ENCODE measurements around the gene LHFPL6. TPM values are rescaled to one million over a fixed set of nuclear protein-coding genes. Genes with fewer than 3 reads are reported as not detected.

The LHFPL6 gene
- polyA plus RNA-seq, 1 donor, result 48.9 TPM

GRCh38 chr13:39462906-39463305 is 140.1 kb downstream of the LHFPL6 start:
- no peak for DNase-seq (ENCODE audit: low read depth)

- no peak for DNase-seq (ENCODE audit: low read depth)
Measured at GRCh38 chr13:39462428-39462827, 140.6 kb downstream of the LHFPL6 start.

GRCh38 chr13:39461685-39462266 is 141.2 kb downstream of the LHFPL6 start:
- no peak for DNase-seq (ENCODE audit: low read depth)

GRCh38 chr13:39457274-39457673 is 145.7 kb downstream of the LHFPL6 start:
- DNase-seq (ENCODE audit: low read depth), result no peak

GRCh38 chr13:39455521-39456175 is 147.3 kb downstream of the LHFPL6 start:
- DNase-seq (ENCODE audit: low read depth), result no peak

GRCh38 chr13:39452834-39453233 is 150.2 kb downstream of the LHFPL6 start:
- no peak for DNase-seq (ENCODE audit: low read depth)

GRCh38 chr13:39452417-39452816 is 150.6 kb downstream of the LHFPL6 start:
- DNase-seq (ENCODE audit: low read depth), result no peak

GRCh38 chr13:39451860-39452301 is 151.1 kb downstream of the LHFPL6 start:
- peak; percentile 70 for DNase-seq (ENCODE audit: low read depth)

GRCh38 chr13:39451301-39451700 is 151.7 kb downstream of the LHFPL6 start:
- DNase-seq (ENCODE audit: low read depth), result no peak

- no peak for DNase-seq (ENCODE audit: low read depth)
Measured at GRCh38 chr13:39450176-39450575, 152.8 kb downstream of the LHFPL6 start.

- DNase-seq (ENCODE audit: low read depth), result peak; percentile 69
Measured at GRCh38 chr13:39448834-39449233, 154.2 kb downstream of the LHFPL6 start.

- no peak for DNase-seq (ENCODE audit: low read depth)
Measured at GRCh38 chr13:39446865-39447264, 156.1 kb downstream of the LHFPL6 start.

GRCh38 chr13:39444866-39445265 is 158.1 kb downstream of the LHFPL6 start:
- DNase-seq (ENCODE audit: low read depth), result no peak

- DNase-seq (ENCODE audit: low read depth), result no peak
Measured at GRCh38 chr13:39433651-39434050, 169.3 kb downstream of the LHFPL6 start.

GRCh38 chr13:39432196-39432595 is 170.8 kb downstream of the LHFPL6 start:
- DNase-seq (ENCODE audit: low read depth), result no peak

GRCh38 chr13:39422845-39423565 is 180.0 kb downstream of the LHFPL6 start:
- DNase-seq (ENCODE audit: low read depth), result no peak

- DNase-seq (ENCODE audit: low read depth), result no peak
Measured at GRCh38 chr13:39419876-39420275, 183.1 kb downstream of the LHFPL6 start.

GRCh38 chr13:39419068-39419467 is 183.9 kb downstream of the LHFPL6 start:
- no peak for DNase-seq (ENCODE audit: low read depth)

- DNase-seq (ENCODE audit: low read depth), result no peak
Measured at GRCh38 chr13:39418424-39418823, 184.6 kb downstream of the LHFPL6 start.

- DNase-seq (ENCODE audit: low read depth), result no peak
Measured at GRCh38 chr13:39417643-39418042, 185.3 kb downstream of the LHFPL6 start.

- no peak for DNase-seq (ENCODE audit: low read depth)
Measured at GRCh38 chr13:39417131-39417530, 185.9 kb downstream of the LHFPL6 start.

GRCh38 chr13:39415008-39415802 is 187.8 kb downstream of the LHFPL6 start:
- peak; percentile 62 for DNase-seq (ENCODE audit: low read depth)
